Muscle of leg (tissue), 11 donors: ENCODE results near the gene CANT1. TPM values are rescaled to one million over a fixed set of nuclear protein-coding genes. Genes with fewer than 3 reads are reported as not detected.

Experiments
- DNase-seq: peaks from one replicate; pipeline ENCODE4 v3.0.0; 2013
- H3K27ac ChIP-seq: one replicate; pipeline ENCODE4 v1.5.1; 2013; ENCODE audit warnings: mild to moderate bottlenecking, low read length, control low read depth
- H3K27me3 ChIP-seq: one replicate; pipeline ENCODE4 v1.6.1; 2013; ENCODE audit warnings: low read length; ENCODE audit not compliant: control insufficient read depth, insufficient read depth
- H3K36me3 ChIP-seq: one replicate; pipeline ENCODE4 v1.6.1; 2013; ENCODE audit warnings: low read length; ENCODE audit not compliant: control insufficient read depth, insufficient read depth
- H3K4me1 ChIP-seq: one replicate; pipeline ENCODE4 v1.6.1; 2013; ENCODE audit warnings: low read length; ENCODE audit not compliant: control insufficient read depth, insufficient read depth
- H3K4me3 ChIP-seq: one replicate; pipeline ENCODE4 v1.5.1; 2013; ENCODE audit warnings: low read length, control low read depth
- H3K9me3 ChIP-seq: replicated peaks from 2 replicates; pipeline ENCODE4 v1.6.1; 2013; ENCODE audit warnings: low read depth, low read length; ENCODE audit not compliant: control insufficient read depth
- WGBS: methylation state at CpG from one replicate; pipeline ENCODE4 v1.1.5; 2013; ENCODE audit warnings: missing lambda C conversion rate; ENCODE audit not compliant: insufficient coverage; 5-methylcytosine and 5-hydroxymethylcytosine counted together
- polyA plus RNA-seq, 8 donors: library from polyadenylated mRNA; unstranded; fragments of 120-200 nt; gene quantifications; one replicate each; pipeline versions ENCODE4 v1.2.1 to v1.2.3, GENCODE V29; 2013; ENCODE audit warnings: inconsistent platforms in 1 of 8, low replicate concordance in 1 of 8; ENCODE audit not compliant: insufficient read length in 8 of 8, insufficient read depth in 1 of 8
- total RNA-seq: library from RNA; stranded (reverse); fragments of 120-200 nt; gene quantifications from one replicate; pipeline ENCODE4 v1.2.4, GENCODE V29; 2013

CANT1 gene
- total and polyA plus RNA-seq, 9 donors: 21.7 to 41.5 (median 32.8) TPM

DNA sequence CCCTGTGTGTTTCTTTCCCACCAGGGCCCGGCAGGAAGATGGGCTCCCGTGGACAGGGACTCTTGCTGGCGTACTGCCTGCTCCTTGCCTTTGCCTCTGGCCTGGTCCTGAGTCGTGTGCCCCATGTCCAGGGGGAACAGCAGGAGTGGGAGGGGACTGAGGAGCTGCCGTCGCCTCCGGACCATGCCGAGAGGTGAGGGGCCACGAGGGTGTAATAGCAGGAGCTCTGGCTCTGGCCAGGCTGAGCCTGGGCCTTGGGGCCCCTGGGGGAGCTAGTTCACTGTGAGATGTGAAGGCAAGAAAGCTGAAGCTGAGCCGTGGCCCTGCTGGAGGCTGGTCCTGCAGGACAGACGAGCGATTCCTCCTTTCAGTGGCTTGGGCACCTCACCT lies 34.4 kb upstream of the CANT1 start:
- Histone ChIP-seq H3K4me1 (peaks cover 31% of the 10 kb centered on the region), H3K4me3 (no peak overlapping the region), H3K36me3 (no peaks in the 10 kb centered on the region), H3K9me3 (no peaks in the 10 kb centered on the region), H3K27me3 (peaks cover 45% of the 10 kb centered on the region), H3K27ac (no peak overlapping the region)
- DNase-seq: no peak
- 37% methylated on average over 12 of the region's 12 CpGs for WGBS

DNA sequence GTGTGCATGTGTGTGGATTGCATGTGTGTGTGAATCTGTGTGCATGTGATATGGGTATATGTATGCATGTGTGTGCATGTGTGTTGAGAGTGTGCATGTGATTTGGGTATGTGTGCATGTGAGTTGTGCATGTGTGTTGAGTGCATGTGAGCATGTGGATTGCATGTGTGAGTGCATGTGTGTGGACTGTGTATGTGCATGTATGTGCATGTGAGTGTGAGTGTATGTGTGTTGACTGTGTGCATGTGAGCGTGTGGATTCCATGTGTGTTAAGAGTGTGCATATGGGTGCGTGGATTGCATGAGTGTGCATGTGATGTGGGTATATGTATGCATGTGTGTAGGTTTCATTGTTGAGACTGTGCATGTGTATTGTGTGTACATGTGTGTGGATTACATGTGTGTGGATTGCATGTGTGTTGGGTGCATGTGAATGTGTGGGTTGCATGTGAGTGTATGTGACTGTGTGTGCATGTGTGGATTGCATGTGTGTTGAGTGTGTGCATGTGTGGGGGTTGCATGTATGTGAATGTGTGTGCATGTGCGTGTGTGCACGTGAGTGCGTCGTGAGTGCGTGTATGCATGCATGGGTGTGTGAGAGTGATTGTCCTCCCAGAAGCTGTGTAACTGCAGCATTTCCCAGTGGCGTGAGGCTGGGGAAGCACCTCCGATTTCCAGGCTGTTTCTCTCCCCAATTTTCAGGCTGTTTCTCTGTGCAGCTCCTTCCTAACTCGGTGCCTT lies 33.8 kb upstream of the CANT1 start:
- no peak overlapping the region for H3K4me3 ChIP-seq
- 76% methylated on average over 10 of the region's 10 CpGs for WGBS

DNA sequence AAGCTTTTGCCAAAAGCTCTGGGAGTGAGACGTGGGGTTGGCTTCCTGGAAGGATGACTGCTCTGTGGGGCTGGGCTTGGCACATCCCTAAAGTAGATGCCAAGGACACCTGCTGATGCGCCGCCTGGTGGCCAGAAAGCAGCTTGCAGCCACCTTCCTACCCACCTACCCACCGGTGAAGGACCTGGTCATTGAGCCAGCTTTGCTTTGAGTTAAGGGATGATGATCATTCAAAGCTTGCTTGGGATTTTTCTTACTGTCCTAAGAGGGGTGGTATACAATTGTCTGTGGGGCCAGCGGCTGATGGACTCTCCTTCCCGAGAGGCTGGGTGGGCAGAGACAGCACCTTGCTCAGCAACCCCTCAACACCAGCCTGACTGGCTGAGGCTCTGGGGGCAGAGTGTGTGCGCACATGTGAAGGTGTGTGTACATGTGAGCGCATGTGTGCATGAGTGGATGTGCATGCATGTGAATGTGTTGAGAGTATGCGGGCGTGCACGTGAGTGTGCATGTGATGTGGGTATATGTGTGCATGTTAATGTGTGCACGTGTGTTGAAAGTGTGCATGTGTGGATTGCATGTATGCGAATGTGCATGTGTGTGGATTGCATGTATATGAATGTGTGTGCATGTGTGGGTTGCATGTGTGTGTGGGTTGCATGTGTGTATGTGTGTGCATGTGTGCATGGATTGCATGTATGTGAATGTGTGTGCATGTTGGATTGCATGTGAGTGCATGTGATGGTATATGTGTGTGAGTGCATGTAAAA lies 33.0 kb upstream of the CANT1 start:
- no peak overlapping the region for H3K4me3 ChIP-seq
- 84% methylated on average over 9 of the region's 13 CpGs for WGBS
- peak; percentile 50 for DNase-seq
- no peaks in the 10 kb centered on the region for H3K9me3 ChIP-seq
- H3K27ac ChIP-seq: no peak overlapping the region
- peaks cover 37% of the 10 kb centered on the region for H3K27me3 ChIP-seq
- H3K36me3 ChIP-seq: no peaks in the 10 kb centered on the region
- peaks cover 19% of the 10 kb centered on the region for H3K4me1 ChIP-seq

More for the DNA sequence above, 33.8 kb upstream of the CANT1 start:
- peaks cover 26% of the 10 kb centered on the region for H3K4me1 ChIP-seq
- H3K27me3 ChIP-seq: peaks cover 40% of the 10 kb centered on the region
- no peak for DNase-seq
- no peaks in the 10 kb centered on the region for H3K36me3 ChIP-seq
- no peaks in the 10 kb centered on the region for H3K9me3 ChIP-seq
- H3K27ac ChIP-seq: no peak overlapping the region

DNA sequence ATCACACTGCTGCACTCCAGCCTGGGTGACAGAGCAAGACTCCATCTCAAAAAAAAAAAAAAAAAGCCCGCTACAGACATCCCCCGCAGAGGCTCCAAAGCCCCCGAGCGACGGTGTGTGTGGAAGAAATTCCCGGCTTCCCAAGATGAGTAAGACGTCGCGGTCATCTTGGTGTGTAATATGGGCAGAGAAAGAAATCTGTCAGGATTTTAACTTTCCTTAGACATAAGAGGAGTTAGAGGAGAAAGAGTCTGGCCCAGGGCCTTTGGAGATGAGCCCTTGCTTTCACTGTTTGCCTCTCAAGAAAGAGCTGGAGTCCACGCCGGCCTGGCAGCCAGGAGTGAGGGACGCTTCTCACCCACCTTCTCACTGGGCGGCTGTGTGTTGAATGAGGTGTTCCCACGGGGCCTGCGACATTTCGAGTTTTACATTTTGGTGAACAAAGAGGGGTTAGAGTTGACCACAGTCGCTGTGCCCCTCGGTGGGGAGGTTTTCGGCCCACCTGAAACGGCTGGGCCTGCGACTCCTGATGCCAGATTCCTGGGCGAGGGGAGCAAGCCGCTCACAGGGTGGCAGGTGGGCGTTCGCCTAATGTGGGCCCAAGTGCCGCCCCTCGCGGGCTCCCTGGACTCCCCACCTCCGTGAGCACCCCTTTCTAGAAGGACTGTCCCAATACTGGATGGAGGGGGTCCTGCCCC lies 32.3 kb upstream of the CANT1 start:
- WGBS: 65% methylated on average over 14 of the region's 29 CpGs
- Histone ChIP-seq H3K27ac (no peak overlapping the region), H3K4me3 (no peak overlapping the region), H3K9me3 (no peaks in the 10 kb centered on the region), H3K36me3 (no peaks in the 10 kb centered on the region), H3K4me1 (peaks cover 12% of the 10 kb centered on the region), H3K27me3 (peaks cover 33% of the 10 kb centered on the region)
- peak; percentile 66 for DNase-seq

DNA sequence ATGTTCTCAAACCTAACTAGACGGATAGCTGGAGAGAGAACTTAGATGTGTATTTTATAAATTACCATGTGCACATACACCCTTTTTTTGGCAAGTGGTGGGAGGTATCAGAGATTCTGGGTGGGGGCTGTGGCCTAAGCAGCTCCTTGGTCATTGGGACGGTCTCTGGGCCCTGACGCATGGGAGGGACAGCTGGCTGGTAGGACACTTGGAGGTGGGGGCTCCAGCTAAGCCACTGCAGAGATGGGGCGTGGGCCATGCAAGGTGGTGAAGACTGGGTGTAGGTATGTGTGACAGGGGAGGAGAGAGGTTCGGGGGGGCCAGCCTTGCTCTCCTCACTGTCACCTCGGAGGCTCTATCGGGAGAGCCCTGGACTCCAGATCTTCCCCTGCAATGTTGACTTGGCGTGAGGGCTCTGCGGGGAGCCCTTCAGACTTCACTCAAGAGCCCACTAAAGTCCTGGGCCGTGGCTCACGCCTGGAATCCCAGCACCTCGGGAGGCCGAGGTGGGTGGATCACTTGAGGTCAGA lies 31.5 kb upstream of the CANT1 start:
- DNase-seq: no peak
- Histone ChIP-seq H3K27me3 (peaks cover 29% of the 10 kb centered on the region), H3K4me1 (peaks cover 4% of the 10 kb centered on the region), H3K4me3 (no peak overlapping the region), H3K36me3 (no peaks in the 10 kb centered on the region), H3K27ac (no peak overlapping the region), H3K9me3 (no peaks in the 10 kb centered on the region)
- 82% methylated on average over 7 of the region's 13 CpGs for WGBS

- 92% methylated on average over 4 of the region's 6 CpGs for WGBS
- Histone ChIP-seq H3K4me3 (no peak overlapping the region), H3K27me3 (peaks cover 20% of the 10 kb centered on the region), H3K9me3 (no peaks in the 10 kb centered on the region), H3K4me1 (peaks cover 2% of the 10 kb centered on the region), H3K27ac (no peak overlapping the region), H3K36me3 (no peaks in the 10 kb centered on the region)
- DNase-seq: no peak
These were observed 30.3 kb upstream of the CANT1 start for GRCh38 chr17:79039886-79040285.

- Histone ChIP-seq H3K9me3 (no peaks in the 10 kb centered on the region), H3K36me3 (no peaks in the 10 kb centered on the region), H3K27ac (no peak overlapping the region), H3K4me1 (peaks cover 10% of the 10 kb centered on the region), H3K27me3 (peaks cover 13% of the 10 kb centered on the region), H3K4me3 (no peak overlapping the region)
- no CpG with 5 or more reads among the region's 8 CpGs for WGBS
- DNase-seq: no peak
These were observed 29.6 kb upstream of the CANT1 start for GRCh38 chr17:79039171-79039570.

DNA sequence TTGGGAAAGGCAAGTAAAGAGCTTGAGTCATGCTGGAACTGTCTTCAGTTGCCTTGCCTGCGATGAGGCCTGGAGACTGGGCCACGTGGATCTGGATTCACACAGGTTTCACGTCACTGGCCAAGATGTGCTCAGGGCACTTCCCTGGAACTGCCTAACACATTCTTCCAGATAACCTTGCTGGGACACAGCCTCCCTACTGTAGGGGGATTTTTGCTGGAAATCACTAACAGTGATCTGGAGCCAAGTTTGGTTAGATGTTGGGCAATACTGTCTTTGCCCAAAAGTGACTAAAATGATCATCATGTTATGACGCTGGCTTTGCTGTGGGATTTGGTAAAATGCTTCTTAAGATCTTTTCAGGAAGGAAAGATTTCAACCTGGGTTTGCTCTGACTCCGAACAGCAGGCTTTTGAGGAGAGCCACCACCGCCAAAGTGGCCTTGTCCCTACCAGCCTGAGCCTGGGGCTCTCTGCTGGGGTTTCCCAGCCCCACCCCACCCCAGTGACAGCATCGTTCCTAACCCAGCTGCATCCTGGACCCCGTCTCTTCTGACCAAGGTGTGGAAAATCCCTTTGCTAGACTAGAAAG lies 29.1 kb upstream of the CANT1 start:
- H3K27me3 ChIP-seq: peaks cover 9% of the 10 kb centered on the region
- H3K36me3 ChIP-seq: no peaks in the 10 kb centered on the region
- no peaks in the 10 kb centered on the region for H3K9me3 ChIP-seq
- no peak overlapping the region for H3K27ac ChIP-seq
- 65% methylated on average over 6 of the region's 8 CpGs for WGBS
- peaks cover 15% of the 10 kb centered on the region for H3K4me1 ChIP-seq
- H3K4me3 ChIP-seq: no peak overlapping the region
- no peak for DNase-seq

- H3K27me3 ChIP-seq: peaks cover 17% of the 10 kb centered on the region
- no peaks in the 10 kb centered on the region for H3K36me3 ChIP-seq
- no peak overlapping the region for H3K4me3 ChIP-seq
- no peak for DNase-seq
- no peak overlapping the region for H3K27ac ChIP-seq
- peaks cover 22% of the 10 kb centered on the region for H3K4me1 ChIP-seq
- no CpG with 5 or more reads among the region's 3 CpGs for WGBS
- H3K9me3 ChIP-seq: no peaks in the 10 kb centered on the region
These were observed 27.0 kb upstream of the CANT1 start for GRCh38 chr17:79036596-79036995.
